Left ventricle myocardium inferior (tissue), 1 donor: ENCODE data around the gene SUPT20HL1. TPM values are rescaled to one million over a fixed set of nuclear protein-coding genes. Genes with fewer than 3 reads are reported as not detected.
A peak's percentile ranks its signal among the peaks of the same experiment; 100 is the strongest.

Experiments
- DNase-seq: peaks from one replicate; pipeline ENCODE4 v3.0.0-alpha.2; 2020
- H3K27ac ChIP-seq: fragments of 200-600 bp; replicated peaks from 2 replicates; pipeline ENCODE4 v1.8.0; 2021
- H3K27me3 ChIP-seq: fragments of 200-600 bp; 2 replicates; pipeline ENCODE4 v1.8.0; 2021; ENCODE audit warnings: low read depth
- H3K36me3 ChIP-seq: fragments of 200-600 bp; 2 replicates; pipeline ENCODE4 v1.8.0; 2021
- H3K4me1 ChIP-seq: fragments of 200-600 bp; 2 replicates; pipeline ENCODE4 v1.8.0; 2021
- H3K4me3 ChIP-seq: fragments of 200-600 bp; 2 replicates; pipeline ENCODE4 v1.8.0; 2021; ENCODE audit warnings: mild to moderate bottlenecking, moderate library complexity
- H3K9me3 ChIP-seq: fragments of 200-600 bp; replicated peaks from 2 replicates; pipeline ENCODE4 v1.8.0; 2021
- intact Hi-C: fragments of 100-400 bp; cut with micrococcal nuclease; formaldehyde crosslinking; loops from one replicate; pipeline ENCODE4 v1.11.0; 2022
- total RNA-seq: library from RNA; stranded (reverse); fragmentation: NEBNext Ultra II Directional; extraction: Animal tissue kit (Norgen Biotek cat#: 25700); gene quantifications from one replicate; pipeline ENCODE4 v1.2.1, GENCODE V29; 2021
- TF ChIP-seq, protein P1 (sequence below): fragments of 200-600 bp; IDR thresholded peaks from 2 replicates; pipeline ENCODE4 v1.8.0; 2021; ENCODE audit warnings: antibody characterized with exemption, mild to moderate bottlenecking, borderline replicate concordance
- donor health status: DM: no; HTN: yes; CAD: no; lungs with severe emphysema.

Gene SUPT20HL1
- total RNA-seq, 1 donor from 2014 or later: not detected

GRCh38 chrX:24369816-24370215 is 9.4 kb downstream of the SUPT20HL1 start:
- peaks cover 4% of the 10 kb centered on the region for H3K27me3 ChIP-seq
- no peaks in the 10 kb centered on the region for H3K36me3 ChIP-seq
- H3K4me3 ChIP-seq: no peak overlapping the region
- no peaks in the 10 kb centered on the region for H3K4me1 ChIP-seq
- intact Hi-C loops: no loop called here
- H3K27ac ChIP-seq: no peak overlapping the region
- no peak for DNase-seq
- TF ChIP-seq, protein P1, sequence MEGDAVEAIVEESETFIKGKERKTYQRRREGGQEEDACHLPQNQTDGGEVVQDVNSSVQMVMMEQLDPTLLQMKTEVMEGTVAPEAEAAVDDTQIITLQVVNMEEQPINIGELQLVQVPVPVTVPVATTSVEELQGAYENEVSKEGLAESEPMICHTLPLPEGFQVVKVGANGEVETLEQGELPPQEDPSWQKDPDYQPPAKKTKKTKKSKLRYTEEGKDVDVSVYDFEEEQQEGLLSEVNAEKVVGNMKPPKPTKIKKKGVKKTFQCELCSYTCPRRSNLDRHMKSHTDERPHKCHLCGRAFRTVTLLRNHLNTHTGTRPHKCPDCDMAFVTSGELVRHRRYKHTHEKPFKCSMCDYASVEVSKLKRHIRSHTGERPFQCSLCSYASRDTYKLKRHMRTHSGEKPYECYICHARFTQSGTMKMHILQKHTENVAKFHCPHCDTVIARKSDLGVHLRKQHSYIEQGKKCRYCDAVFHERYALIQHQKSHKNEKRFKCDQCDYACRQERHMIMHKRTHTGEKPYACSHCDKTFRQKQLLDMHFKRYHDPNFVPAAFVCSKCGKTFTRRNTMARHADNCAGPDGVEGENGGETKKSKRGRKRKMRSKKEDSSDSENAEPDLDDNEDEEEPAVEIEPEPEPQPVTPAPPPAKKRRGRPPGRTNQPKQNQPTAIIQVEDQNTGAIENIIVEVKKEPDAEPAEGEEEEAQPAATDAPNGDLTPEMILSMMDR: no peak
- H3K9me3 ChIP-seq: no peaks in the 10 kb centered on the region

- Histone ChIP-seq H3K4me3 (no peak overlapping the region), H3K36me3 (no peaks in the 10 kb centered on the region), H3K27me3 (peaks cover 4% of the 10 kb centered on the region), H3K4me1 (no peaks in the 10 kb centered on the region), H3K27ac (no peak overlapping the region), H3K9me3 (no peaks in the 10 kb centered on the region)
- peak; percentile 20 for DNase-seq
- TF ChIP-seq, protein P1: peak; percentile 66
- intact Hi-C loops: no loop called here
These were observed 11.0 kb downstream of the SUPT20HL1 start for GRCh38 chrX:24371391-24371972.

GRCh38 chrX:24372021-24372763 is 11.8 kb downstream of the SUPT20HL1 start:
- intact Hi-C loops: no loop called here
- no peak overlapping the region for H3K27ac ChIP-seq
- no peak for DNase-seq
- no peak overlapping the region for H3K4me3 ChIP-seq
- no peaks in the 10 kb centered on the region for H3K4me1 ChIP-seq
- TF ChIP-seq, protein P1: no peak
- H3K36me3 ChIP-seq: no peaks in the 10 kb centered on the region
- H3K27me3 ChIP-seq: peaks cover 4% of the 10 kb centered on the region
- no peaks in the 10 kb centered on the region for H3K9me3 ChIP-seq

DNA sequence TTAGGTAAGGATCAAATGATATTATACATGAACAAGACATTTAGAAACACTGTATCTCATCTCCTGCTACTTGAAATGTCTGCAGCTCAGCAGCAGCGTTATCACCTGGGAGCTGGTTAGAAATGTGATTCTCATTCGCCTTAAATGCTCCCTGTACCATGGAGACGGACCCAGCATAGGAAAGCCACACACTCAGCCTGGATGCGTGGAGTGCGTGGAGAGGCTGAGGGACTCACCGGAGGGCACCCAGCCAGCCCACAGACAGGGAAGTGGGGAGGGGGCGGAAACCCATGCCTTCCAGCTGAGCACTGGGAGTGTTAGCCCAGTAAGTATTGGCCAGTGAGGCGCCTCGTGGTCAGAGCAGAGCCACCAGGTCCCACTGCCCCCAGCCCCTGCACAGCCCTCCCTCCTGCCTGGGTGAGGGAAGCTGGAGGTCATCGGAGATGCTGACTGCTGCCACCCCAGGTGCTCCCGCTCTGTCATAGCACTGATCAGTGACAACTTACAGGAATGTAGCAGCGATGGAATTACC is 15.2 kb downstream of the SUPT20HL1 start:
- intact Hi-C loops: no loop called here
- TF ChIP-seq, protein P1: no peak
- no peak for DNase-seq
- Histone ChIP-seq H3K27ac (no peak overlapping the region), H3K4me1 (no peaks in the 10 kb centered on the region), H3K9me3 (no peaks in the 10 kb centered on the region), H3K27me3 (peaks cover 4% of the 10 kb centered on the region), H3K36me3 (no peaks in the 10 kb centered on the region), H3K4me3 (no peak overlapping the region)

DNA sequence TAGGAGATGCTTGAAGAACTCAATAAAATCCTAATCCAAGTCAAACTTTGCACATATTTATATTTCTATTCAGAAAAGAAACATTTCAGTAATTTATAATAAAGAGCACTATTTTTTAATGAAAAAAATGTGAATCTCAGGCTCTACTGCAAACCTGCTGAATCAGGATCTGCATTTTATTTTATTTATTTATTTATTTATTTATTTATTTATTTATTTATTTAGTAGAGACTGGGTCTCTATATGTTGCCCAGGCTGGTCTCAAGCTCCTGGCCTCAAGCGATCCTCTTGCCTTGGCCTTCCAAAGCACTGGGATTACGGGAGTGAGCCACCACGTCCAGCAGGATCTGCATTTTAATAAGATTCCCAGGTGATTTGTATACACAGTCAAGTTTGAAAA is 16.0 kb downstream of the SUPT20HL1 start:
- Histone ChIP-seq H3K27ac (no peak overlapping the region), H3K9me3 (no peaks in the 10 kb centered on the region), H3K4me3 (no peak overlapping the region), H3K4me1 (no peaks in the 10 kb centered on the region), H3K36me3 (no peaks in the 10 kb centered on the region), H3K27me3 (peaks cover 4% of the 10 kb centered on the region)
- DNase-seq: no peak
- intact Hi-C loops: no loop called here
- TF ChIP-seq, protein P1: no peak
